Osteocyte (in vitro differentiated cells): ENCODE measurements around the gene CRYL1. TPM values are rescaled to one million over a fixed set of nuclear protein-coding genes. Genes with fewer than 3 reads are reported as not detected.
A peak's percentile ranks its signal among the peaks of the same experiment; 100 is the strongest.

Experiments used
- DNase-seq: peaks from one replicate; pipeline ENCODE4 v3.0.0; 2021; ENCODE audit warnings: mixed read lengths; ENCODE audit not compliant: unreplicated experiment; ENCODE audit errors: extremely low spot score
- H3K27ac Mint-ChIP-seq: one replicate; pipeline ENCODE4 v1.8.0; 2021; ENCODE audit warnings: mild to moderate bottlenecking, mixed read lengths; ENCODE audit not compliant: unreplicated experiment
- H3K27me3 Mint-ChIP-seq: one replicate; pipeline ENCODE4 v1.8.0; 2021; ENCODE audit warnings: mixed read lengths; ENCODE audit not compliant: unreplicated experiment
- H3K36me3 Mint-ChIP-seq: one replicate; pipeline ENCODE4 v1.8.0; 2021; ENCODE audit warnings: mixed read lengths; ENCODE audit not compliant: unreplicated experiment
- H3K4me1 Mint-ChIP-seq: one replicate; pipeline ENCODE4 v1.8.0; 2021; ENCODE audit warnings: mixed read lengths; ENCODE audit not compliant: unreplicated experiment
- H3K4me3 Mint-ChIP-seq: one replicate; pipeline ENCODE4 v1.8.0; 2021; ENCODE audit warnings: mild to moderate bottlenecking, moderate library complexity, mixed read lengths; ENCODE audit not compliant: unreplicated experiment
- H3K9me3 Mint-ChIP-seq: one replicate; pipeline ENCODE4 v1.8.0; 2021; ENCODE audit warnings: mixed read lengths; ENCODE audit not compliant: unreplicated experiment
- total RNA-seq: library from RNA; stranded (reverse); gene quantifications from 2 replicates; pipeline ENCODE4 v1.2.1, GENCODE V29; 2021
- TF ChIP-seq, protein P1 (sequence below): fragments of 200-600 bp; sonication (generic); IDR thresholded peaks from 2 replicates; pipeline ENCODE4 v1.5.0; 2021; ENCODE audit warnings: antibody characterized with exemption, mild to moderate bottlenecking, moderate library complexity

The CRYL1 gene
- total RNA-seq, 1 donor from 2014 or later, result 22.5 TPM

DNA sequence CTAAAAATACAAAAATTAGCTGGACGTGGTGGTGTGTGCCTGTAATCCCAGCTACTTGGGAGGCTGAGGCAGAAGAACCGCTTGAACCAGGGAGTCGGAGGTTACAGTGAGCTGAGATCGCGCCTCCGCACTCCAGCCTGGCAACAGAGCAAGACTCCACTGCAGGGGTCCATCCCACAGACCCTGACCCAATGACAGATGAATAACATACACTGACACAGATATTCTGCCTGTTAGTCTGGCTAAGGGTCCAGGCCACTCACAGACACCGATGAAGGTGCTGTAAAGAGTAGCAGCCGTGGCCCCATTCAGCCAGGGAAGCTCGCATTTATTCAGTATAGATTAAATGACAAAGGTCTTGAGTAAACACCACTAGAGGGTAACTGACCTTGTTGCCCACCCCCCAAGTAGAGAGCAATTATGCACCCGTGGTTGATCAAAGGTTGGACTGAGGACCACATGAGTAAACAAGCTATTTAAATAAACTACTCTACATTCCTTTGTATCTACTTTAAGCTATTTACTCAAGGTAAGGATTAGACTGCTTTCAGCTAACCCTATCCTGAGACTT, 8.5 kb upstream of the CRYL1 start:
- no peaks in the 10 kb centered on the region for H3K4me1 Mint-ChIP-seq
- no peaks in the 10 kb centered on the region for H3K27me3 Mint-ChIP-seq
- no peaks in the 10 kb centered on the region for H3K36me3 Mint-ChIP-seq
- TF ChIP-seq, protein P1, sequence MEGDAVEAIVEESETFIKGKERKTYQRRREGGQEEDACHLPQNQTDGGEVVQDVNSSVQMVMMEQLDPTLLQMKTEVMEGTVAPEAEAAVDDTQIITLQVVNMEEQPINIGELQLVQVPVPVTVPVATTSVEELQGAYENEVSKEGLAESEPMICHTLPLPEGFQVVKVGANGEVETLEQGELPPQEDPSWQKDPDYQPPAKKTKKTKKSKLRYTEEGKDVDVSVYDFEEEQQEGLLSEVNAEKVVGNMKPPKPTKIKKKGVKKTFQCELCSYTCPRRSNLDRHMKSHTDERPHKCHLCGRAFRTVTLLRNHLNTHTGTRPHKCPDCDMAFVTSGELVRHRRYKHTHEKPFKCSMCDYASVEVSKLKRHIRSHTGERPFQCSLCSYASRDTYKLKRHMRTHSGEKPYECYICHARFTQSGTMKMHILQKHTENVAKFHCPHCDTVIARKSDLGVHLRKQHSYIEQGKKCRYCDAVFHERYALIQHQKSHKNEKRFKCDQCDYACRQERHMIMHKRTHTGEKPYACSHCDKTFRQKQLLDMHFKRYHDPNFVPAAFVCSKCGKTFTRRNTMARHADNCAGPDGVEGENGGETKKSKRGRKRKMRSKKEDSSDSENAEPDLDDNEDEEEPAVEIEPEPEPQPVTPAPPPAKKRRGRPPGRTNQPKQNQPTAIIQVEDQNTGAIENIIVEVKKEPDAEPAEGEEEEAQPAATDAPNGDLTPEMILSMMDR, result no peak
- H3K4me3 Mint-ChIP-seq, result no peak overlapping the region
- peaks cover 15% of the 10 kb centered on the region for H3K9me3 Mint-ChIP-seq
- DNase-seq, result no peak
- no peak overlapping the region for H3K27ac Mint-ChIP-seq

GRCh38 chr13:20528452-20528851, 2.8 kb upstream of the CRYL1 start:
- Mint-ChIP-seq H3K27me3 (no peaks in the 10 kb centered on the region), H3K27ac (no peak overlapping the region), H3K4me3 (no peak overlapping the region), H3K4me1 (peaks cover 12% of the 10 kb centered on the region), H3K9me3 (no peaks in the 10 kb centered on the region), H3K36me3 (no peaks in the 10 kb centered on the region)
- DNase-seq, result no peak
- TF ChIP-seq, protein P1, result no peak

DNA sequence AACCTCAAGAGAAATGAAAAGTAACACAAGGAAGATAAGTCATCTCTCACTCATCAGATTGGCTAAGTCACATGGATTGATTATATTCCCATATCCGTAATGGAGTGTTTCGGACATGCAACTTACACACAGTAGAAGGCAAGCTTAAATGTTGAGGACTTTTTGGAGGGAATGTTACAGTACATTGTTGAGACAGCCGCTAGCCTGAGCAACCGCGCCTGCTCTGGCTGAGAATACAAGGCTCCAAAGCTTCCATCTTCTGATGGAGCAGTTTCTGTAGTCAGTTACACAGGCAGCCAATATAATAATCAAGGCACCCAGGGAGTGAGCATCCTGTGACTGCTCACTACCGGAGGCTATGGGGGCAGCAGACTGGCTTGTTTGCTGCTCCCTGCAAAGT, 1.0 kb upstream of the CRYL1 start:
- Mint-ChIP-seq H3K4me1 (peaks cover 12% of the 10 kb centered on the region), H3K27me3 (no peaks in the 10 kb centered on the region), H3K9me3 (no peaks in the 10 kb centered on the region), H3K4me3 (peak overlapping the region; percentile 79), H3K27ac (peak overlapping the region; percentile 61), H3K36me3 (no peaks in the 10 kb centered on the region)
- no peak for DNase-seq
- TF ChIP-seq, protein P1, result no peak

DNA sequence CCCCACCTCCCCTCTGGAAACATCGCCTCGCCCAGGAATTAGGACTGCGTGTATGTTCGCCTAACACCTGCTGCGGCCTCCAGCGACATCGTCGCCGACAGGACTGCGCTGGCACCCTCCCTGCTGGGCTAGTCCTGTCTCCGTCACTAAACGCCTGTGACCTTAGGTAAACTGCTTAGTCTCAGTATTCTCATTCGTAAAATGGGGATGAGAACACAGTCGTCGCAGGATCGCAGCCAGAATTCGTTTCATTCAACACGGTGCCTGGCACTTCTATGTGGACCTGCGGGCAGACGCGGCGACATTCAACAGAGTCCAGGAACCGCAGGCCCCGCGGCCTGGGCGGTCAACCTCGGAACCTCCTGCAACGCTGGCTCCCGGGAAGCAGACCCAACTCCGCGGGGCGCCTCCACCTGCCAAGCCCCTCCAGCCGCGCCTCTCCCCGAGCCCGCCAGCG, 485 bp downstream of the CRYL1 start:
- TF ChIP-seq, protein P1, result no peak
- no peak for DNase-seq
- H3K4me3 Mint-ChIP-seq, result peak overlapping the region; percentile 77
- H3K4me1 Mint-ChIP-seq, result peaks cover 12% of the 10 kb centered on the region
- no peaks in the 10 kb centered on the region for H3K9me3 Mint-ChIP-seq
- H3K36me3 Mint-ChIP-seq, result no peaks in the 10 kb centered on the region
- H3K27ac Mint-ChIP-seq, result no peak overlapping the region
- no peaks in the 10 kb centered on the region for H3K27me3 Mint-ChIP-seq

DNA sequence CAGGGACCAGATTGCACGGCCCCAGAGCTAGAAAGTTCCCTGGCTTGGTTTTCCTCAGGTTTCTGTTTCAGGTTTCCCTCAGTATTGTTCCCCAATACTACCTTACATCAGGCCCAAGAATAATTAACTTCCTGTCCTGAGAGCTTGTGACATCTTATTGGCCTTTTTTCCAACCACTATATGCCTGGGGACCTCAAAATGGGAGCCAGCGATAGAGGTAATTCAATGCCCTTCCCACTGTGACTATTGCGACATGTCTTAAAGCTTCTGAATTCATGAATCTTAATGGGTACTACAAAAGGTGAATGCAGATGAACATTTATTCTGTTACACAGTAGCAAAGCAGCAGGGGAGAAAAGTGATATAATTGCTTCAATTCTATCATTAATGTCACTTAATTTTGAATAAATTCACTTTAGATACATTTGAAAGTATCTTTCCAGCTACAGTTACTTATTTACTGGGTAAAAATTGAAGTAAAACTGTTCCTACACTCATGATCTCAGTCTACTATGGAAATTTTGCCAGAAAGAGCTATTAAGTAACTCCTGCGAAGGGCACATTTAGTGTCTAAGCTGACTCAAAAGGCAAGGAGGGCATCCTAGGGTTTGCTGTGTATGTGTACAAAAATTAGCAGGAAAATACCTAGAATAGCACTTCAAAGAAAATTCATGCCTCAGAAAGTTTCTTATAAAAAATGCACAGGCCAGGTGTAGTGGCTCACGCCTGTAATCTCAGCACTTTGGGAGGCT, 4.1 kb downstream of the CRYL1 start:
- Mint-ChIP-seq H3K27ac (no peak overlapping the region), H3K27me3 (no peaks in the 10 kb centered on the region), H3K4me3 (no peak overlapping the region), H3K9me3 (no peaks in the 10 kb centered on the region), H3K4me1 (peaks cover 13% of the 10 kb centered on the region), H3K36me3 (no peaks in the 10 kb centered on the region)
- no peak for DNase-seq
- TF ChIP-seq, protein P1, result no peak
